Measurements from ENCODE around the gene COX15. TPM values are rescaled to one million over a fixed set of nuclear protein-coding genes. Genes with fewer than 3 reads are reported as not detected.

The COX15 gene
- total and polyA plus RNA-seq, 3 experiments from 2014 or later: 34.5 to 36.5 (median 35.8) TPM

- Mint-ChIP-seq H3K36me3 (peaks cover 3 to 42% (median 11%) of the 10 kb centered on the region in 3 donors), H3K4me1 (no peaks in the 10 kb centered on the region), H3K4me3 (no peak overlapping the region), H3K27me3 (no peaks in the 10 kb centered on the region), H3K27ac (peak overlapping the region in 2 of 8 donors; percentile 0 to 7), H3K9me3 (no peaks in the 10 kb centered on the region)
- H3K36me3 ChIP-seq (ENCODE audit: insufficient read depth, low read length): no peaks in the 10 kb centered on the region
- no peak for DNase-seq
- H3K27me3 ChIP-seq (ENCODE audit: insufficient read depth, low read length, poor library complexity, severe bottlenecking): no peaks in the 10 kb centered on the region
- ChIA-PET CTCF (no interaction called here), POLR2A (no interaction called here)
- no peak overlapping the region for H3K4me3 ChIP-seq (ENCODE audit: low read length)
- H3K27ac ChIP-seq (ENCODE audit: low read depth, low read length): no peak overlapping the region
- no peaks in the 10 kb centered on the region for H3K4me1 ChIP-seq (ENCODE audit: insufficient read depth, low read length)
- H3K9me3 ChIP-seq (ENCODE audit: low read length): no peaks in the 10 kb centered on the region
These were observed 49.2 kb downstream of the COX15 start for GRCh38 chr10:99682752-99683151.

Other genes with a start within 250 kb of the COX15 start
- gene NKX2-3, start 199.2 kb downstream of the COX15 start, total RNA-seq: not detected
- not detected for gene NKX2-3, start 199.2 kb downstream of the COX15 start, polyA plus RNA-seq
- gene SLC25A28, start 111.7 kb downstream of the COX15 start, total RNA-seq: 10 to 100 TPM; 41.9 to 42.9 TPM
- gene SLC25A28, start 111.7 kb downstream of the COX15 start, polyA plus RNA-seq: 26.4 TPM
- 1 to 10 TPM; 7.4 to 8.3 TPM for gene ENTPD7, start 72.6 kb downstream of the COX15 start, total RNA-seq
- gene ENTPD7, start 72.6 kb downstream of the COX15 start, polyA plus RNA-seq: 2.0 TPM
- gene CUTC, start 107 bp upstream of the COX15 start, total RNA-seq: 10 to 100 TPM; 26.7 to 27.5 TPM
- gene CUTC, start 107 bp upstream of the COX15 start, polyA plus RNA-seq: 49.9 TPM
- 1 to 10 TPM; 1.1 to 1.5 TPM for gene ABCC2, start 50.5 kb upstream of the COX15 start, total RNA-seq
- 0.14 TPM for gene ABCC2, start 50.5 kb upstream of the COX15 start, polyA plus RNA-seq

Data from CD8-positive, alpha-beta memory T cell (primary cell).